ENCODE results near the gene DKKL1.
A peak's percentile ranks its signal among the peaks of the same experiment; 100 is the strongest.

Gene DKKL1

DNA sequence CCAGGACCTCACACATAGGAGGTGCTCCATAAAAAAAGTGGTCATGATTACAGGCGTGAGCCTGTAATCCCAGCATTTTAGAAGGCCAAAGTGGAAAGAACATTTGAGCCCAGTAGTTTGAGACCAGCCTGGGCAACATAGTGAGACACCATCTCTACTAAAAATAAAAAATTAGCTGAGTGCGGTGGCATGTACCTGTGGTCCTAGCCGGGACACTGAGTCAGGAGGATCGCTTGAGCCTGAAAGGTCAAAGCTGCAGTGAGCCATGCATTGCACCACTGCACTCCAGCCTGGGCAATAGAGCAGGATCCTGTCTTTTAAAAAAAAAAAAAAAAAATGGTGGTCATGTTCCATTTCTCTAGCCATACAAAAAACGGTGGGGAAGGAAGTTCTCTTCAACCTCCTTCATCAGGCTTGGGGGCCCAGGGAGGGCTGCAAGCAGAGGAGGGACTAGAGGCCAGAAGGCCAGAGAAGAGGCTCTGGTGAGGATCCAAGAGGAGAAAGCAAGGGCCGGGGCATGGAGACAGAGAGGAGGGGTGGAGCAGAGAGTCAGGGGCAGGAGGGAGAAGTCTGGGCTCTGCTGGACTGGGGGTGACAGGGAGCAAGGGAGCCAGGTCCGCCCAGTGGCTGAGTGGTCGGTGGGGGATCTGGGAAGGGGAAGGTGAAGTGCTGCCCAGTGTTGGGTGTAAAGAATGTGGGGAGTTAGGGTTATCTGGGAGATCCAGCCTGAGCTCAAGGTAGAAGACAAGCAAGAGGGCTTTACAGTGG, 33.2 kb downstream of the DKKL1 start:
- no peak for DNase-seq

- no peak for DNase-seq
These were observed 34.4 kb downstream of the DKKL1 start for GRCh38 chr19:49398001-49398615.

DNA sequence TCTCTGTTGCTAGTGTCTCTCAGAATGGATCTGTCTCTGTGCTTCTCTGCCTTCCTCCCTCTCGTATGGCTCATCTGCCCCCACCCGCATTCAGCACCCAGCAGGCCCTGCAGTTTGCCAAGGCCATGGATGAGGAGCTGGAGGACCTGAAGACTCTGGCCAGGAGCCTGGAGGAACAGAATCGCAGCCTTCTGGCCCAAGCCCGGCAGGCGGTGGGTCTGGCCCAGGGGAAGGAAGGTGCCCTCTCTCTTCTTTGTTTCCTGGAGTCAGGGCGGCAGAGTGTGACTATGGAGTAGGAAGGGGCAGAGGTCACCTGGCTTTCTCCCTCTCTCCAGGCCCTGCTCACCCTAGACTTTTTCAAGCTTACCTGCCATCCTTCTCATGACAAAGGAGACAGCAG, 35.3 kb downstream of the DKKL1 start:
- no peak for DNase-seq

GRCh38 chr19:49400029-49400428, 36.4 kb downstream of the DKKL1 start:
- DNase-seq, result no peak

- peak; percentile 20 for DNase-seq
These were observed 39.9 kb downstream of the DKKL1 start for GRCh38 chr19:49403404-49404187.

GRCh38 chr19:49407079-49407478, 43.4 kb downstream of the DKKL1 start:
- no peak for DNase-seq

GRCh38 chr19:49407482-49408015, 43.9 kb downstream of the DKKL1 start:
- no peak for DNase-seq

- DNase-seq, result no peak
These were observed 45.3 kb downstream of the DKKL1 start for GRCh38 chr19:49408816-49409440.

DNA sequence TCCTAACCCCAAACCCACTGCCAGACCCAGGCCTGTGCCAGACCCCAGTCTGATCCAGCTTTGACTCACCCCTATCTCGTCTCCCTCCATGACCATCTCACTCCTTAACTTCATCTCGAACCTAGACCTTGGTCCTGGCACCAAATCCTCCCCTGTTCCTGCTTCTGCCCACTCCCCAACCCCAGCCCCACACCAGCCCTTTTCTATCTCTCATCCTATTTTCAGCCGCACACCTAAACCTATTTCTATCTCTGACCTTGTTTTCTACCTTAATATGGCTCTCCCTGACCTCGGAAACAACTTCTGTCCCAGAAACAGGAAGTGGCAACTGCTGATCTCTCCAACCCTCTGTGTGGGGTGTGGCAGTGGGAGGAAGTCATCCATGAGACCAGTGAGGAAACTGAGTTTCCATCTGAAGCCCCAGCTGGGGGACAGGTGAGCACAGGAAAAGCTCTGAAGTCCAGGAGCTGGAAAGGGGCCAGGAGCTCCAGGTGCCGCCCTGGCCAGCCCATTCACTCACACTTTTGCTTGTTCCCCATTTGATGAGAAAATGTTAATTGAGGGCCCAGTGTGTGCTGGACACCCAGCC, 45.9 kb downstream of the DKKL1 start:
- no peak for DNase-seq

GRCh38 chr19:49411681-49412326, 48.1 kb downstream of the DKKL1 start:
- DNase-seq, result no peak

GRCh38 chr19:49413348-49413747, 49.7 kb downstream of the DKKL1 start:
- DNase-seq, result no peak

- no peak for DNase-seq
These were observed 50.6 kb downstream of the DKKL1 start for GRCh38 chr19:49414256-49414655.

DNA sequence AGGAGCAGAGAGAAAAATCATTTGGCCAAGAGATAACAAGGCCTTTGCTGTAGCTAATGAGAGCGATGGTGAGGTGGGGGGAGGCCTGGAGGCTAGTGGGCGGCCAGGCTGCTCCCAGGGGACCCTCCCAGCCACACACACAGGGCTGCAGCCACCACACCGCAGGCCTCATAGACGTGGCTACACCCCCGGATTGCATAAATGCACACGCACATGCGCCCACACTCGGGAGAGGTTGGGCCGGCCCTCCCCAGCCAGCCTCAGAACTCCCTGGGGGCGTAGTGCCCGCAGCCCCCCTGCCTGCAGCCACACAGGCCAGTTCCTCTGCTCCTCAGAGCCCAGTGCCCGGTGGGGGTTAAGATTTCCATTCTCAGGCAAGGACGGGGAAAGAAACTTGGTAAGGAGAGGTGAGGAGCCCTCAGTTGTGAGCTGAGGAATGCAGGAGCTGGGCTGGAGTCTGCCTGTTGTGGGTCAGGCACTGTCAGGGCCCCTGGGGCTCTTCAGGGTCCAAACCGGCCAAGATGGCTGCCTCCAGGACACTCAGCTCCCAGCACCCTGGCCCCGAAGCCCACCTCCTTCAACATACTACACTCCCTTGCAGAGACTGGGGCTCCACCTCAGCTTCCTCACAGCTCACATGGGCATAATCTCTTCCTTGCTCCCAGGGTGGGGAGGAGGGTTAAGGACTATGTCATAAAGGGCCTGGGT, 51.6 kb downstream of the DKKL1 start:
- DNase-seq, result no peak

- DNase-seq, result no peak
These were observed 52.1 kb downstream of the DKKL1 start for GRCh38 chr19:49415810-49416200.

GRCh38 chr19:49417088-49417487, 53.4 kb downstream of the DKKL1 start:
- DNase-seq, result no peak

DNA sequence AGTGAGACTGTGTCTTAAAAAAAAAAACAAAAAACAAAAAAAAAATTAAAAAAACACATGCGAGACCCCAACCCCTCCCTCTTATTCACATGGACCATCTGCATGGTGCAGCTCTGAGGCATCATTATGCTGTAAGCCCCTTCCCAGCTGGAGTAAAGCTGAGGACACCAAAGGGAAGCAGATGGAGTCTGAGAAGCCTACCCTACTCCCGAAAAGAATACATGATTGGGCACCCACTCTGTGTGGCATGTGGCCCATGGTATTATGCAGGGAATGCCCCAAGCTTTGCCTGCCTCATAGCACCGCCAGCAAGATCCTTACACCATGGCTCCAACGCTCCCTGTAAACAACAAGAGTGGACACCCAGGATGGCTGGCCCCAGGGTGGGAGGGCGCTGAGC, 54.8 kb downstream of the DKKL1 start:
- no peak for DNase-seq

DNA sequence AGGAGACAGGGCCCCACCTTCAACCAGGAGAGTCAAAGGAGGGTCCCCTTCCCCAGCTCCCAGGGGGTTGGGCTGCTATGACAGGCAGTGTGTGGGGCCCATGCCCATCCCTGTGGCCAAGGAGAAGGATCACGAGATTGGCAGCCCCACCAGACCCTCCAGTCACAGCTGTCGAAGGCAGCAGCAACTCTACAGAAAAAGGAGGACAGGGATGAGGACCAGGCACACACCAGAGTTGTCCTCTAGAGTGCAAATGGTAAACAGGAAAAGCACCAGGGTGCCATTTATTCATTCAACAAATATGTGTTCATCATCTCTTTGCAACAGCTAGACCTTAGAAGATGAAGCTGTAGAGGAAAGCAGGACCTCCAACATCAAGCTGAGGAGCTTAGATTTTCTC, 55.5 kb downstream of the DKKL1 start:
- DNase-seq, result no peak

- DNase-seq, result no peak
These were observed 56.5 kb downstream of the DKKL1 start for GRCh38 chr19:49420227-49420626.

GRCh38 chr19:49421039-49421877, 57.6 kb downstream of the DKKL1 start:
- peak; percentile 96 for DNase-seq

- no peak for DNase-seq
These were observed 58.2 kb downstream of the DKKL1 start for GRCh38 chr19:49421878-49422202.
